ENCODE results near the gene ERLEC1.

GRCh38 chr2:53852532-53852931 is 65.7 kb downstream of the ERLEC1 start:
- TF ChIP-seq CTCF (IDR thresholded peaks at IDR 0.05) (no peak), POLR2A (IDR thresholded peaks at IDR 0.05) (no peak)

Data from right lobe of liver (tissue), 4 donors.